DOHH2 (cell line): ENCODE data around the gene BPI.

Experiments used
- EZH2phosphoT487 ChIP-seq: fragments of 200-600 bp; sonication (generic); IDR thresholded peaks from 2 replicates; pipeline ENCODE4 v1.6.1; 2017; ENCODE audit warnings: borderline replicate concordance, mild to moderate bottlenecking, antibody characterized with exemption, low read length, moderate library complexity, mixed read lengths
- TF ChIP-seq, protein P1 (sequence below): fragments of 200-600 bp; sonication (generic); IDR thresholded peaks from one replicate; pipeline ENCODE4 v1.5.1; 2014; ENCODE audit warnings: antibody characterized with exemption, mild to moderate bottlenecking, low read depth, low read length; ENCODE audit not compliant: poor library complexity, severe bottlenecking

GRCh38 chr20:38337561-38338140, 33.7 kb downstream of the BPI start:
- TF ChIP-seq, protein P1, sequence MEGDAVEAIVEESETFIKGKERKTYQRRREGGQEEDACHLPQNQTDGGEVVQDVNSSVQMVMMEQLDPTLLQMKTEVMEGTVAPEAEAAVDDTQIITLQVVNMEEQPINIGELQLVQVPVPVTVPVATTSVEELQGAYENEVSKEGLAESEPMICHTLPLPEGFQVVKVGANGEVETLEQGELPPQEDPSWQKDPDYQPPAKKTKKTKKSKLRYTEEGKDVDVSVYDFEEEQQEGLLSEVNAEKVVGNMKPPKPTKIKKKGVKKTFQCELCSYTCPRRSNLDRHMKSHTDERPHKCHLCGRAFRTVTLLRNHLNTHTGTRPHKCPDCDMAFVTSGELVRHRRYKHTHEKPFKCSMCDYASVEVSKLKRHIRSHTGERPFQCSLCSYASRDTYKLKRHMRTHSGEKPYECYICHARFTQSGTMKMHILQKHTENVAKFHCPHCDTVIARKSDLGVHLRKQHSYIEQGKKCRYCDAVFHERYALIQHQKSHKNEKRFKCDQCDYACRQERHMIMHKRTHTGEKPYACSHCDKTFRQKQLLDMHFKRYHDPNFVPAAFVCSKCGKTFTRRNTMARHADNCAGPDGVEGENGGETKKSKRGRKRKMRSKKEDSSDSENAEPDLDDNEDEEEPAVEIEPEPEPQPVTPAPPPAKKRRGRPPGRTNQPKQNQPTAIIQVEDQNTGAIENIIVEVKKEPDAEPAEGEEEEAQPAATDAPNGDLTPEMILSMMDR = peak; percentile 46
- no peak for TF ChIP-seq EZH2phosphoT487
